Nephron (organoid): ENCODE results near the gene ACTRT2.

Source experiments
- H3K27ac Mint-ChIP-seq, 3 experiments: 2 replicates each; pipeline ENCODE4 v1.8.0; 2020; ENCODE audit warnings: mixed read lengths in 3 of 3, mild to moderate bottlenecking in 2 of 3, moderate library complexity in 1 of 3
- H3K27me3 Mint-ChIP-seq: 2 replicates; pipeline ENCODE4 v1.8.0; 2021; ENCODE audit warnings: low read depth, mild to moderate bottlenecking, moderate library complexity, mixed read lengths
- H3K36me3 Mint-ChIP-seq: 2 replicates; pipeline ENCODE4 v1.8.0; 2020; ENCODE audit warnings: low read depth, mixed read lengths
- H3K4me1 Mint-ChIP-seq: 2 replicates; pipeline ENCODE4 v1.8.0; 2020; ENCODE audit warnings: mixed read lengths
- H3K4me3 Mint-ChIP-seq, 3 experiments: 2 replicates each; pipeline ENCODE4 v1.8.0; 2020; ENCODE audit warnings: mild to moderate bottlenecking in 3 of 3, mixed read lengths in 3 of 3, moderate library complexity in 2 of 3
- H3K9me3 Mint-ChIP-seq: 2 replicates; pipeline ENCODE4 v1.8.0; 2020; ENCODE audit warnings: mixed read lengths
- CTCF ChIP-seq, 3 experiments: fragments of 200-600 bp; sonication (generic); IDR thresholded peaks; one replicate each; pipeline ENCODE4 v1.5.0; 2021; ENCODE audit warnings: antibody characterized with exemption in 3 of 3; ENCODE audit not compliant: unreplicated experiment in 3 of 3

ACTRT2 gene

DNA sequence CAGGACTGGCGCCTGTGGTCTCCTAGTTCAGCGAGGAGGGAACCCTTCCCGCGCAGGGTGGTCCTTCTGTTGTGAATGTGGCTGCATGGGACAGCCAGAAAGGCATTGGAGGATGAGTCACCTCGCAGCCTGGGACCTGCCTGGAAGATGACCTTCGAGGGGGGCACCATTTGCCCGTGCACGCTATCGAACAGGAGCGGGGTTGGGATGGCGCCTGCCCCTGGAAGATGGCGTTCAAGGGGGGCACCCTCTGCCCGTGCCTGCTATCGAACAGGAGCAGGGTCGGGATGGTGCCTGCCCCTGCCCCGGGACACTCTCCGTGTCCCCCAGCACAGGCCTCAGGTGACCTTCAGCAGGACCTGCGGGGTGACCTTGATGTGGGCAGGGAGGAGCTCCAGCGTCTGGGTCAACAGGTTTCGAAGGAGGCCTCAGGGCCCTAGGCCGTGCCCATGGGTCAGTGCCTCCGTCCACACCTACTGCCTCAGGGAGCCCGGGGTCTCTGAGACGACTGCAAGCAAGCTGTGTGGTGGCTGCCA lies 1.7 kb upstream of the ACTRT2 start:
- Mint-ChIP-seq H3K27me3 (peaks cover 39% of the 10 kb centered on the region), H3K4me3 (no peak overlapping the region), H3K27ac (no peak overlapping the region), H3K36me3 (no peaks in the 10 kb centered on the region), H3K9me3 (peaks cover 2% of the 10 kb centered on the region), H3K4me1 (no peaks in the 10 kb centered on the region)
- TF ChIP-seq CTCF (IDR thresholded peaks at IDR 0.05; ENCODE audit: unreplicated experiment in 3 of 3) = no peak

DNA sequence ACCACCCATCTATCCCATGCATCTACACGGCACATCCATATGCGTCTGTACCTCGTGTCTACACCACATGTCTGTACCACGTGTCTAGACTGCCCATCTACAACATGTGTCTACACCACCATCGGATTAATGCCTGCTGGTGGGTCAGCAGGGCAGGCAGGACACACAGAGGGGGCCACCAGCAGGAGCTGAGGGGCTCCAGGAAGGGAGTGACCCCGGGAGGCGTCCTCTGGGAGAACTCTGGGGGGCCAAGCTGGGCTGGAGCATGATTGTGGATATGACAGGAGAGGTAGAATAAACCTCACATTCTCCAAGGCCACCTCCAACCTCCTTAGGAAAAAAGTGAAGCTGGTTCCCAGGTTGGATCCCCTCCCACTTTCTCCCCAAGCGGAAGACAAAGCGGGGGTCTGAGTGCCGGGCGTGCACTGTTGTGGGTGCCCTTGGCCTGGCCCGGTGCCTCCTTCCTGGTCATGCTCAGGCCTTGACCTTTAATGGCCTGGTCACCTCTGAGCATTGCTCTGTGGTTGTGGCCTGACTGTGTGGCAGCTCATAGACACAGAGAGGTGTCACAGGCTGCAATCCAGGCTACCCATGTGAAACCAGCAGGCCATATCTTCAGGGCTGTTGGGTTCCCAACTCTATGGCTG lies 881 bp upstream of the ACTRT2 start:
- no peaks in the 10 kb centered on the region for H3K36me3 Mint-ChIP-seq
- TF ChIP-seq CTCF (IDR thresholded peaks at IDR 0.05; ENCODE audit: unreplicated experiment in 3 of 3) = no peak
- H3K27me3 Mint-ChIP-seq = peaks cover 33% of the 10 kb centered on the region
- no peaks in the 10 kb centered on the region for H3K4me1 Mint-ChIP-seq
- no peak overlapping the region for H3K4me3 Mint-ChIP-seq
- H3K9me3 Mint-ChIP-seq = peaks cover 2% of the 10 kb centered on the region
- H3K27ac Mint-ChIP-seq = no peak overlapping the region

- H3K27ac Mint-ChIP-seq = no peak overlapping the region
- no peaks in the 10 kb centered on the region for H3K36me3 Mint-ChIP-seq
- peaks cover 21% of the 10 kb centered on the region for H3K27me3 Mint-ChIP-seq
These were observed 634 bp downstream of the ACTRT2 start for GRCh38 chr1:3021801-3022401.

DNA sequence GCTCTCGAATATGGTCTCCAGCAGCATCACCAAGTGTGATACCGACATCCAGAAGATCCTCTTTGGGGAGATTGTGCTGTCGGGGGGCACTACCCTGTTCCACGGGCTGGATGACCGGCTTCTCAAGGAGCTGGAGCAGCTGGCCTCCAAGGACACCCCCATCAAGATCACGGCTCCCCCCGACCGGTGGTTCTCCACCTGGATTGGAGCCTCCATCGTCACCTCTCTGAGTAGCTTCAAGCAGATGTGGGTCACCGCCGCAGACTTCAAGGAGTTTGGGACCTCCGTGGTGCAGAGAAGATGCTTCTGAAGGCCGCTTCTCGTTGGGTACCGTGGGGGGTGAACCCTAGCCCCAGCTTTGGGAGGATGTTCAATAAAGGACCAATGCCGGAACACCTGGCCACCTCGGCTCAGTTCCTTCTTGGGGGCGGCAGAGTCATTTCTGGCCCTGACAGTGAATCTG lies 1.3 kb downstream of the ACTRT2 start:
- Mint-ChIP-seq H3K36me3 (no peaks in the 10 kb centered on the region), H3K4me3 (no peak overlapping the region), H3K4me1 (no peaks in the 10 kb centered on the region), H3K27ac (no peak overlapping the region), H3K27me3 (peaks cover 20% of the 10 kb centered on the region), H3K9me3 (peaks cover 2% of the 10 kb centered on the region)
- TF ChIP-seq CTCF (IDR thresholded peaks at IDR 0.05; ENCODE audit: unreplicated experiment in 3 of 3) = no peak

More at GRCh38 chr1:3021801-3022401, 634 bp downstream of the ACTRT2 start:
- peaks cover 2% of the 10 kb centered on the region for H3K9me3 Mint-ChIP-seq
- no peak overlapping the region for H3K4me3 Mint-ChIP-seq
- no peaks in the 10 kb centered on the region for H3K4me1 Mint-ChIP-seq
- TF ChIP-seq CTCF (IDR thresholded peaks at IDR 0.05; ENCODE audit: unreplicated experiment in 3 of 3) = no peak

DNA sequence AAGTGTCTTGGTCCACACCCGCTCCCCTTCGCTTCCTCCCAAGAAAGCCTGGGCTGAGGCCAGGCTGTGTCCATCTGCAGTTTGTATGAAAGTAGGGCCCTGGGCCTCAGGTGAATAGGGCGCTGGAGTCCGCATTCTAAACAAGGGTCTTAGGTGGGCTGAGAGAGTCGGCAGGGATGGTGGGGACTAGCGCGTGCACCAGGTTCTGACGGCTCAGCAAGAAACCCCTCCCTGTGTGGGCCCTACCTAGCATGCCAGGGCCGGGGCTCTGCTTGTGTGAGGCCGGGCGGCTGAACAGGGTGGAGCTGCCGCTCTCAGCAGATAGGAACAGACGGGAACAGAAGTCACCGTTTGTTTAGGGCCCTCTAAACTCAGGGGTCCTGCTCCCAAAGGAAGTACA lies 1.7 kb downstream of the ACTRT2 start:
- H3K36me3 Mint-ChIP-seq = no peaks in the 10 kb centered on the region
- no peak overlapping the region for H3K4me3 Mint-ChIP-seq
- no peak for TF ChIP-seq CTCF (IDR thresholded peaks at IDR 0.05; ENCODE audit: unreplicated experiment in 3 of 3)
- H3K9me3 Mint-ChIP-seq = no peaks in the 10 kb centered on the region
- H3K4me1 Mint-ChIP-seq = no peaks in the 10 kb centered on the region
- peaks cover 17% of the 10 kb centered on the region for H3K27me3 Mint-ChIP-seq
- H3K27ac Mint-ChIP-seq = no peak overlapping the region
